OCI-LY1 (cell line): ENCODE measurements around the gene GLYAT.

Experiments used
- EZH2 ChIP-seq: fragments of 200-600 bp; sonication (generic), shearing (Covaris generic); IDR thresholded peaks from 2 replicates; pipeline ENCODE4 v1.8.0; 2017; ENCODE audit warnings: borderline replicate concordance, mixed run types, mild to moderate bottlenecking, antibody characterized with exemption, low read length, moderate library complexity, mixed read lengths
- TF ChIP-seq, protein P1 (sequence below): fragments of 200-600 bp; sonication (generic), shearing (Covaris generic); IDR thresholded peaks from 2 replicates; pipeline ENCODE4 v1.5.1; 2017; ENCODE audit warnings: mild to moderate bottlenecking, antibody characterized with exemption, low read length, moderate library complexity, mixed read lengths

DNA sequence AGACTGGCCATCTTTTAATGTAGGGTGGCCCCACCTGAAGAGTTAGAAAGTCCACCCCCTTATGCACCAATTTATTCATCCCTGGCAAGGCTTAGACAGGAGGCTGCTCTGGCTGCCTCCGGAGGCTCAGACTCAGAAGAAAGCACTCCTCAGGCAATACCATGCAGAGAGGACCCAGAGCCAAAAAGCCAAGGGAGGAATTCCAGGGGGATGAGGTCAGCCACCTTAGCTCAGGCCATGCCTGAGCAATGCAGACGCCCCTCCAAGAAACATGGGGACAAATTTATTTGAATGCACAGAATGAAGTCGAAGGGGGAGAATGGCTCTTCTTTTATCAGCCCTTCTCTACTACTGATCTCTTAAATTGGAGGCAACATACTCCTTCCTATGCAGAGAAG is 39.7 kb upstream of the GLYAT start:
- TF ChIP-seq, protein P1, sequence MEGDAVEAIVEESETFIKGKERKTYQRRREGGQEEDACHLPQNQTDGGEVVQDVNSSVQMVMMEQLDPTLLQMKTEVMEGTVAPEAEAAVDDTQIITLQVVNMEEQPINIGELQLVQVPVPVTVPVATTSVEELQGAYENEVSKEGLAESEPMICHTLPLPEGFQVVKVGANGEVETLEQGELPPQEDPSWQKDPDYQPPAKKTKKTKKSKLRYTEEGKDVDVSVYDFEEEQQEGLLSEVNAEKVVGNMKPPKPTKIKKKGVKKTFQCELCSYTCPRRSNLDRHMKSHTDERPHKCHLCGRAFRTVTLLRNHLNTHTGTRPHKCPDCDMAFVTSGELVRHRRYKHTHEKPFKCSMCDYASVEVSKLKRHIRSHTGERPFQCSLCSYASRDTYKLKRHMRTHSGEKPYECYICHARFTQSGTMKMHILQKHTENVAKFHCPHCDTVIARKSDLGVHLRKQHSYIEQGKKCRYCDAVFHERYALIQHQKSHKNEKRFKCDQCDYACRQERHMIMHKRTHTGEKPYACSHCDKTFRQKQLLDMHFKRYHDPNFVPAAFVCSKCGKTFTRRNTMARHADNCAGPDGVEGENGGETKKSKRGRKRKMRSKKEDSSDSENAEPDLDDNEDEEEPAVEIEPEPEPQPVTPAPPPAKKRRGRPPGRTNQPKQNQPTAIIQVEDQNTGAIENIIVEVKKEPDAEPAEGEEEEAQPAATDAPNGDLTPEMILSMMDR: no peak
- TF ChIP-seq EZH2: no peak
